Endometrium (tissue), 2 donors: ENCODE measurements around the gene IFNL2.
"Not testable (repeated sequence)": the region's sequence is repeated elsewhere in the genome, so short reads cannot be mapped to it uniquely, and the experiment has no call there.

Experiments
- FAIRE-seq: peaks from 2 replicates; lab custom pipeline; 2012; peaks lifted over from hg19 to GRCh38; lab: Jason Lieb, UNC
- donor health status: control.
- donor health status: control.

IFNL2 gene

GRCh38 chr19:39268085-39268484 lies at the start of gene IFNL2:
Gene IFNL2, plus strand, starts transcription at chr19:39268396. Its CDS starts 173 bp downstream, at chr19:39268569.
- not testable (repeated sequence) for FAIRE-seq

DNA sequence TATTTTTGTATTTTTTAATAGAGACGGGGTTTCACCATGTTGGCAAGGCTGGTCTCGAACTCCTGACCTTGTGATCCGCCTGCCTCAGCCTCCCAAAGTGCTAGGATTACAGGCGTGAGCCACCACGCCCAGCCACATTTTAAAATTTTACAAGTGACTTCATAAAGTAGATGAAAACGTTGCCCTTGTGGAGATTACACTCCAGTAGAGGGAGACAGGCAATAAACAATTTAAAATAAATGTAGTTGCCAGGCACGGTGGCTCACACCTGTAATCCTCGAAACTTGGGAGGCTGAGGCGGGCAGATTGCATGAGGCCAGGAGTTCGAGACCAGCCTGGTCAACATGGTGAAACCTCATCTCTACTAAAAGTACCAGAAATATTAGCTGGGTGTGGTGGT lies 49.1 kb upstream of the IFNL2 start:
- not testable (repeated sequence) for FAIRE-seq

GRCh38 chr19:39223703-39224279 lies 44.4 kb upstream of the IFNL2 start:
- FAIRE-seq = no peak

DNA sequence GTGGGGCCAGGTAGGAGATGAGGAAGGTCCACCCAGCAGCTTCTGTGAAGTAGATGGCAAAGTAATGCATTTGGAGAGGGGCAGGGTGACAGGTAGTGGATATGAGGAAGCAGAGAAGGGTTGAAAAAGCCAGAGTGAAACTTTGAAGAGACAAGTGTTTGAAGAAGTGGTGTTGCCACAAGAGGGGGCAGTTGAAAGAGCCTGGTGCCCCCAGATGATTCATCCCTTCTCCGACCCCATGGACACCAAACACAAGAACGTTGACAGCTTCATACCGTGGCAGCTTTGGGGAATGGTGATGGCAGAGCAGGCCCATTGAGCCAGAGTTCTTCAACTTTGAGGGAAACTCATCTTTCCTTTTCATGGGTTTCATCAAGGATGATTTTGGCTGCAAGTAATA lies 43.3 kb upstream of the IFNL2 start:
- FAIRE-seq = no peak

DNA sequence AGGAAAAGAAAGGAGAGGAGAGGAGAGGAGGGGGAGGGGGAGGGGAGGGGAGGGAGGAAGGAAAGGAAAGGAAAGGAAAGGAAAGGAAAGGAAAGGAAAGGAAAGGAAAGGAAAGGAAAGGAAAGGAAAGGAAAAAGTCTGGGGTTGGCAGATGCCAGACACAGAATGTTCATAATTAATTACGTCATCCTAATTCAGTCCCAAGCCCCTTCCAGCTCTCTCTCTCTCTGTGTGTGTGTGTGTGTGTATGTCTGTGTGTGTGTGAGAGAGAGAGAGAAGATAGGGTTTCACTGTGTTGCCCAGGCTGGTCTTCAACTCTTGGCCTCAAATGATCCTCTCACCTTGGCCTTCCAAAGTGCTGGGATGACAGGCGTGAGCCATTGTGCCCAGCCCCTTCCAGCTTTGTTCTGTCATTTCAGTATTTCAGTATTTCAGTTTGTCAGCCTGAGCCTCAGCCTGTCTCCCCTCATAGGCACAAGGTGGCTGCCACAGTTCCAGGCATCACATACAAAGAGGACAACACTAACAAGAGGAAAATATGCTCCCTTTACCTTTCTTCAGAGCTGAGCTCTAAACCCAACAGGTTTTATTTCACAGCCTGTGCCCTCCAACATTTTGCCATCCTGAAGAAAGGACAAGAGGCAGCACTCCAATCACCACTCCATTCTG lies 38.0 kb upstream of the IFNL2 start:
- no peak for FAIRE-seq

DNA sequence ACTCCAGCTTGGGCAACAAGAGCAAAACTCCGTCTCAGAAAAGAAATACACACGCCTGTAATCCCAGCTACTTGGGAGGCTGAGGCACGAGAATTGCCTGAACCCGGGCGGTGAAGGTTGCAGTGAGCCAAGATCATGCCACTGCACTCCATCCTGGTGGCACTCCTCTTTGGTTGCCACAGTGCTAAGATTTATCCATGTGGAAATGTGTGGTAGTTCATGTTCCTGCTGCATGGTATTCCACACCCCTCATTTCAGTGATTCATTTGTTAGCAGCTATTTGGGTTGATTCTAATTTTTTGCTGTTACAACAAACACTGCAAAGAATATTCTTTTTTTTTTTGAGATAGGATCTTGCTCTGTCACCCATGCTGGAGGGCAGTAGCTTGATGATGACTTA lies 35.5 kb upstream of the IFNL2 start:
- no peak for FAIRE-seq

GRCh38 chr19:39236527-39236926 lies 31.7 kb upstream of the IFNL2 start:
- FAIRE-seq = no peak

- no peak for FAIRE-seq
These were observed 30.7 kb upstream of the IFNL2 start for GRCh38 chr19:39237200-39238184.

GRCh38 chr19:39238209-39238608 lies 30.0 kb upstream of the IFNL2 start:
- no peak for FAIRE-seq

GRCh38 chr19:39238944-39239343 lies 29.3 kb upstream of the IFNL2 start:
- FAIRE-seq = no peak

DNA sequence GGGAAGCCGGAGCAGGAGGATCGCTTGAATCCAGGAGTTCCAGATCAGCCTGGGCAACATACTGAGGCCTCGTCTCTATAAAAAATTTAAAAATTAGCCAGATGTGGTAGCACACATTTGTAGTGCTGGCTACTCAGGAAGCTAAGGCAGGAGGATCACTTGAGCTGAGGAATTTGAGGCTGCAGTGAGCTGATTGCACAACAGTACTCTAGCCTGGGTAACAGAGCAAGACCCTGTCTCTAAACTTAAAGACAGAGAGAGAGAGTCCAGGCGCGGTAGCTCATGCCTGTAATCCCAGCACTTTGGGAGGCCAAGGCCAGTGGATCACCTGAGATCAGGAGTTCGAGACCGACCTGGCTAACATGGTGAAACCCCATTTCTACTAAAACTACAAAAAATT lies 27.8 kb upstream of the IFNL2 start:
- no peak for FAIRE-seq

GRCh38 chr19:39243741-39244140 lies 24.5 kb upstream of the IFNL2 start:
- not testable (repeated sequence) for FAIRE-seq

DNA sequence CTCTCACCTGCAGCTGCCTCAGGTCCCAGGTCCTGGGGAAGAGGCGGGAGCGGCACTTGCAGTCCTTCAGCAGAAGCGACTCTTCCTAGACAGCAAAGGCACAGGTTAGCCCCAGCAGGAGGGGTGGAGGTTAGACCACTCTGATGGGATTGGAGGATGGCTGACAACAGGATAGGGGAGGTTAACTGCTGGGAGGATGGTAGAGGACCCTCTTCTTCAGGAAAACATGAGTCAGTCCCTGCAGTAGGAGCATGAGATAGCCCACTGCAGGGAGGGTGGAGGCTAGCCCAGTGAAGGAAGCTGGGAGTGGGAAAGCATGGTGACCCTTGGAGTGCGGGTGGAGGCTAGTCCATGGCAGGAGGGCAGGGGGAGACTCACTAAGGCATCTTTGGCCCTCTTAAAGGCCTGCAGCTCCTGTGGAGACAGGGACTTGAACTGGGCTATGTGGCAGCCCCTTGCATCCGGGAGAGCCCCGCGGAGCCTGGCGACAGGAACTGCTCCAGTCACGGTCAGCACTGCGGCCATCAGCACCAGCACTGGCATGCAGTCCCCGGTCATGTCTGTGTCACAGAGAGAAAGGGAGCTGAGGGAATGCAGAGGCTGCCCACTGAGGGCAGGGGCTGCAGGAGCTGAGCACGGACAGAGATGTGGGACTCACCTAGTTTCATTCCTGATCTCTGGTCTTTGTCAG lies 23.6 kb upstream of the IFNL2 start, which contains the start of gene IFNL3:
TSS of gene IFNL3 (minus strand) at position 597 of the 691 bp plus-strand sequence. CDS start at position 558, 39 bp downstream.
- FAIRE-seq = not testable (repeated sequence)

- FAIRE-seq = not testable (repeated sequence)
These were observed 23.0 kb upstream of the IFNL2 start for GRCh38 chr19:39245166-39245565.

- no peak for FAIRE-seq
These were observed 21.1 kb upstream of the IFNL2 start for GRCh38 chr19:39246951-39247669.

DNA sequence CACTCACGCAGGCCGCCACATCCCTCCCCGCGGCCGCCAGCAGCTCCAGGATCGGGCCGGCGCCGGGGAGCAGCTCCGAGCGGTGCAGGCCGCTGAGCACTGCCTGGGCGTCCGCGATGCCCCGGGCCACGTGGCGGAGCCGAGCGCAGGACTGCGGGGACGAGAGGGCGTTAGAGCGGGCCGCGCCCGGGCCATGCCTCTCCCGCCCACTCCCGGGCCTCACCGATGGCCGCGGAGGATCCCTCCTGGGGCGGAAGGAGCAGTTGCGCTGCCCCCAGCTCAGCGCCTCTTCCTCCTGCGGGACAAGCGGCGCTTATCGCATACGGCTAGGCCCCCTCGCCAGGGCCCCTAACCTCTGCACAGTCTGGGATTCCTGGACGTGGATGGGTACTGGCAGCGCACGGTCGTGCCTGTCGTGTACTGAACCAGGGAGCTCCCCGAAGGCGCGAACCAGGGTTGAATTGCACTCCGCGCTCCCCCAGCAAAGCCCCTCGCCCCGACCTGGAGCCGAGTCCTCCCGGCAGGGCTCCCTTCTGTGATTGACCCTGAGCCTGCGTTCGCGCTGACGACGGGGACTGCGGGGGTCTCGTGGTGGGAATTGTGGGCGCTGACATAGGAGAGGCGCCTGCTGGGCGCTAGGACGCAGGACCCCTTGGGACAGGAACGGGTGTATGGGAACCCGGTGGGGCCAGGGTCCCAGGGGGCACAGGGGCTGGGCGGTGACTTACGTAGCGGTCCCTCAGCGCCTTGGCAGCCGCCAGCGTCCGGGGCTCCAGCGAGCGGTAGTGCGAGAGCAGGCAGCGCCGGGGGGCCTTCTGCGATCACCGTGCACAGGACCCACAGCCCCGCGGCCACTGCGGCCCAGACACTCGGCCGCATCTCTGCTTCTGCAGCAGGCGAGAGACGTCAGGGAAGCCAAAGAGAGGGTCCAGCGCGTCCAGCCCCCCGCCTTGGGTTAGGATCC lies 20.2 kb upstream of the IFNL2 start:
- FAIRE-seq = no peak

GRCh38 chr19:39248806-39249205 lies 19.4 kb upstream of the IFNL2 start, which contains the start of gene IFNL4:
Gene IFNL4, minus strand, starts transcription at chr19:39248856.
- no peak for FAIRE-seq

GRCh38 chr19:39251081-39251480 lies 17.1 kb upstream of the IFNL2 start:
- no peak for FAIRE-seq

GRCh38 chr19:39251846-39252245 lies 16.4 kb upstream of the IFNL2 start:
- FAIRE-seq = no peak

DNA sequence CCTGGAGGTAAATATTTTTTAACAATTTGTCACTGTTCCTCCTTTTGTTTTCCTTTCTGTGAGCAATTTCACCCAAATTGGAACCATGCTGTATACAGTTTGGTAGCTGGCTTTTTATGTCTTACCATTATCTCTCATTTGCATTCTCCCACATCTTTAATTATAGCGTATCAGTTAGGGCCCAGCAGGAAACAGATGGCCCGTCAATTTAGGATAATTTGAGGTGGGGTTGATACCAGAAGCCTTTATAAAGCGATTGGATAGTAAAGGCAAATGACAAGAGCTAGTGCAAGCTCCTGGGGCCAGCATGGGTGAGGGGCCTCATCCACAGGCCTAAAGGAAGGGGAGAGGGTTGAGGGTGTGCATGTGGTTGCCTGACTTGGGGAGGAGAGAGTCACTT lies 15.7 kb upstream of the IFNL2 start:
- no peak for FAIRE-seq
